ENCODE results near the gene SHANK1. TPM values are rescaled to one million over a fixed set of nuclear protein-coding genes. Genes with fewer than 3 reads are reported as not detected.

The SHANK1 gene
- total and polyA plus RNA-seq, 8 donors: 0.06 to 0.69 (median 0.19) TPM; not detected in 1

DNA sequence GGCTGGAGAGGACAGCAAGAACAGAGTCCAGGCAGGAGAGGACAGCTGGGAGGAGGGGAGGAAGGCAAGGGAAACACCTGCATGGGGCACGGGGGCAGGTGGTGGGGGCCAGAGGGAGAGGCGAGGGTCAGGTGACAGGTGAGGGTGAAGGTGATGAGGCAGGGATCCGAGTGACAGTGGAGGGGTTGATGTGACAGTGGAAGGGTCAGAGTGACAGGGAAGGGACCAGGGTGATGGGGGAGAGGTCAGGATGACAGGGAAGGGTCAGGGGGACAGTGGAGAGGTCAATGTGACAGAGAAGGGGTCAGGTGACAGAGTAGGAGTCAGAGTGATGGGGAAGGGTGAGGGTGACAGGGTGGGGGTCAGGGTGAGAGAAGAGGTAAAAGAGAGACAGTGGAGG, 41.3 kb downstream of the SHANK1 start:
- FAIRE-seq: no peak
- no peak for ATAC-seq
- Histone ChIP-seq H3K4me3 (no peak overlapping the region), H3K4me1 (no peaks in the 10 kb centered on the region), H3K9me3 (no peaks in the 10 kb centered on the region), H3K27ac (no peak overlapping the region), H3K36me3 (no peaks in the 10 kb centered on the region), H3K27me3 (peaks cover 0 to 10% (median 0%) of the 10 kb centered on the region in 4 donors)
- intact Hi-C loops (cut with DNase I): no loop called here
- DNase-seq: no peak
- WGBS, 2 donors: 30 to 36% methylated on average over 3 of the region's 3 CpGs
- TF ChIP-seq, protein P1, sequence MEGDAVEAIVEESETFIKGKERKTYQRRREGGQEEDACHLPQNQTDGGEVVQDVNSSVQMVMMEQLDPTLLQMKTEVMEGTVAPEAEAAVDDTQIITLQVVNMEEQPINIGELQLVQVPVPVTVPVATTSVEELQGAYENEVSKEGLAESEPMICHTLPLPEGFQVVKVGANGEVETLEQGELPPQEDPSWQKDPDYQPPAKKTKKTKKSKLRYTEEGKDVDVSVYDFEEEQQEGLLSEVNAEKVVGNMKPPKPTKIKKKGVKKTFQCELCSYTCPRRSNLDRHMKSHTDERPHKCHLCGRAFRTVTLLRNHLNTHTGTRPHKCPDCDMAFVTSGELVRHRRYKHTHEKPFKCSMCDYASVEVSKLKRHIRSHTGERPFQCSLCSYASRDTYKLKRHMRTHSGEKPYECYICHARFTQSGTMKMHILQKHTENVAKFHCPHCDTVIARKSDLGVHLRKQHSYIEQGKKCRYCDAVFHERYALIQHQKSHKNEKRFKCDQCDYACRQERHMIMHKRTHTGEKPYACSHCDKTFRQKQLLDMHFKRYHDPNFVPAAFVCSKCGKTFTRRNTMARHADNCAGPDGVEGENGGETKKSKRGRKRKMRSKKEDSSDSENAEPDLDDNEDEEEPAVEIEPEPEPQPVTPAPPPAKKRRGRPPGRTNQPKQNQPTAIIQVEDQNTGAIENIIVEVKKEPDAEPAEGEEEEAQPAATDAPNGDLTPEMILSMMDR (IDR thresholded peaks at IDR 0.05): no peak

DNA sequence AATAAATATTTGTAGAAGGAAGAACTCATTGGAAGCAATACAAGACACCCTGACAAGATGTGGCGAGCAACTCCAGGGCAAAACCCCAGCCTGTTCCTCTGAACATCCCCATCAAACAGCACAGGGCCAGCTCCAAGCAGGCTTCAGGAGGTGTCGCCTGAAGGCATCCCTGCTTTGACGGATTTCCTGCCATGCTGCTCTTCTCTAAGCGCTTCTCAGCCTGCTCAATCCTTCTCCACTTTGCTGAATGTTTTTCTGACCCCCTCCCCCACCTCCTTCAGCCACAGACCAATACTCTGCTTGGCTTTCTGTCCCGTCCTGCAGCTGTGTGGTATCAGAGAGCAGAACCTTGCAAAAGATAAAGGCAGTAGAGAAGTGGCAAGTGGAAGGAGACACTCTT, 42.0 kb downstream of the SHANK1 start:
- peaks cover 0 to 10% (median 0%) of the 10 kb centered on the region in 4 donors for H3K27me3 ChIP-seq
- intact Hi-C loops (cut with DNase I): no loop called here
- ATAC-seq (no peak), FAIRE-seq (no peak), DNase-seq (no peak)
- no peaks in the 10 kb centered on the region for H3K9me3 ChIP-seq
- no peaks in the 10 kb centered on the region for H3K4me1 ChIP-seq
- TF ChIP-seq, protein P1 (IDR thresholded peaks at IDR 0.05): no peak
- H3K4me3 ChIP-seq: no peak overlapping the region
- 39 to 41% methylated on average over 5 of the region's 5 CpGs for WGBS, 2 donors
- H3K36me3 ChIP-seq: no peaks in the 10 kb centered on the region
- H3K27ac ChIP-seq: no peak overlapping the region

DNA sequence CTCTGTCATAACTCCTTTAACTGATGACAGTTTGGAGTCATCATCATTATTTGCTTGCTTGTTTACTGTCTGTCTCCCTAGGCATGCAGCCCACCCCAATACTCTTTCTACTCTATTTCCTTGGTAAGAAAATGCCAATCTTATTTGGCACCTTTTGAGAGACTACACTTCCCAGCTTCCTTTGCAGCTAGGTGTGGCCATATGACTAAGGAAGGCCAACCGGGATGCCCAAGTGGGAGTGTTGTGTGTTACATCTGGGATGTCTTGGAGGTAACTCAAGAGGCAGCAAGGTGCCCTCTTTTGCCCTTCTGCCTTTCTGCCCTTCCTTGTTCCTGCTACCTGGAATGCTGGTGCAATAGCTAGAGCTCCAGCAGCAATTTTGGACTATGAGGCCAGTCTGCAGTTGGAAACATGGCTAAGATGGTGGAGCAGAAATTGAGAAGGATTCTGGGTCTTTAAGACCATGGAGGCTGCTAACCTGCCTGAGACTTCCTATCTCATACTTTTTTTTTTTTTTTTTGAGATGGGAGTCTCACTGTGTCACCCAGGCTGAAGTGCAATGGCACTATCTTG, 42.9 kb downstream of the SHANK1 start:
- 64 to 71% methylated on average over 1 of the region's 1 CpG for WGBS, 2 donors
- H3K27ac ChIP-seq: no peak overlapping the region
- intact Hi-C loops (cut with DNase I): no loop called here

DNA sequence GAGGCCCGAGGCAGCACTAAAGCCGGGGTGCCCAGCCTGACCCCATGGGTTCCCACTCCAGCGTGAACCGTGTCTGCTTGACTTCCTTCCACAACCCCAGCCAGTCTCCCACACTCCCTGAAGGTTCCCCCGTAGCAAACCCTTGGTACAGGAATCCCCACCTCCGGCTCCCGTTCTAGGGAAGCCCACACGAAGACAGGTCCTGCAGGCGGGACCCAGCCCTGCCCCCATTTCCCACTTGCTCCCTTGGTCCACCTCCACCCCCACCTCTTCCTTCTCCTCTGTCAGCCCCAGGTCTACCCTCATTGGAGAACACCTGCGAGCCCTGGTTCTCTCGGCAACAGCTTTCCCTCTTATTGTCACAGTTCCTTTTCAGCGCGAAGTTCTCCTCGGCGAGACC, 46.5 kb downstream of the SHANK1 start:
- DNase-seq (no peak), FAIRE-seq (no peak), ATAC-seq (no peak)
- H3K9me3 ChIP-seq: no peaks in the 10 kb centered on the region
- H3K27ac ChIP-seq: no peak overlapping the region
- no peaks in the 10 kb centered on the region for H3K36me3 ChIP-seq
- TF ChIP-seq, protein P1 (IDR thresholded peaks at IDR 0.05): no peak
- no peaks in the 10 kb centered on the region for H3K27me3 ChIP-seq
- intact Hi-C loops (cut with DNase I): no loop called here
- WGBS, 2 donors: 15 to 21% methylated on average over 15 of the region's 15 CpGs
- H3K4me1 ChIP-seq: no peaks in the 10 kb centered on the region
- no peak overlapping the region for H3K4me3 ChIP-seq

More for the DNA sequence above, 42.9 kb downstream of the SHANK1 start:
- TF ChIP-seq, protein P1 (IDR thresholded peaks at IDR 0.05): no peak
- no peaks in the 10 kb centered on the region for H3K36me3 ChIP-seq
- ATAC-seq (no peak), DNase-seq (no peak), FAIRE-seq (no peak)
- H3K9me3 ChIP-seq: no peaks in the 10 kb centered on the region
- no peak overlapping the region for H3K4me3 ChIP-seq
- no peaks in the 10 kb centered on the region for H3K4me1 ChIP-seq
- H3K27me3 ChIP-seq: peaks cover 0 to 10% (median 0%) of the 10 kb centered on the region in 4 donors

DNA sequence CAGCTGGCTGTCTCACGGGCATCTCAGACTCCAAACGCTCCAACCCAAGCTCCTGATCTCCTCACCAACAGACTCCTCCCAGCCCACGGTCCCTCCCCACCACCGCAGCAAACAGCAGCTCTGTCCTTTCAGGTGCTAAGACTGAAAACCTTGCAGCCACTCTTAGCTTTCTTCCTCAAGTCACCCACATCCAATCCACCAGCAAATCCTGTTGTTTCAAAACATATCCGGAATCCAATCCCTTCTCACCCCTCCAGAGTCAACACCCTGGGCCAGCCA, 49.6 kb downstream of the SHANK1 start:
- no peak overlapping the region for H3K27ac ChIP-seq
- ATAC-seq (no peak), DNase-seq (no peak), FAIRE-seq (no peak)
- H3K9me3 ChIP-seq: no peaks in the 10 kb centered on the region
- TF ChIP-seq, protein P1 (IDR thresholded peaks at IDR 0.05): no peak
- intact Hi-C loops (cut with DNase I): no loop called here
- H3K27me3 ChIP-seq: peaks cover 0 to 9% (median 2%) of the 10 kb centered on the region in 4 donors
- H3K4me3 ChIP-seq: no peak overlapping the region
- H3K36me3 ChIP-seq: no peaks in the 10 kb centered on the region
- WGBS, 2 donors: 15% methylated on average over 5 of the region's 5 CpGs
- no peaks in the 10 kb centered on the region for H3K4me1 ChIP-seq

Data from pancreas (tissue), 10 donors.